ENCODE data around the gene ELMO3. TPM values are rescaled to one million over a fixed set of nuclear protein-coding genes. Genes with fewer than 3 reads are reported as not detected.

ELMO3 gene
- total and polyA plus RNA-seq, 9 donors, result 1.1 to 14.8 (median 2.7) TPM; not detected in 1

DNA sequence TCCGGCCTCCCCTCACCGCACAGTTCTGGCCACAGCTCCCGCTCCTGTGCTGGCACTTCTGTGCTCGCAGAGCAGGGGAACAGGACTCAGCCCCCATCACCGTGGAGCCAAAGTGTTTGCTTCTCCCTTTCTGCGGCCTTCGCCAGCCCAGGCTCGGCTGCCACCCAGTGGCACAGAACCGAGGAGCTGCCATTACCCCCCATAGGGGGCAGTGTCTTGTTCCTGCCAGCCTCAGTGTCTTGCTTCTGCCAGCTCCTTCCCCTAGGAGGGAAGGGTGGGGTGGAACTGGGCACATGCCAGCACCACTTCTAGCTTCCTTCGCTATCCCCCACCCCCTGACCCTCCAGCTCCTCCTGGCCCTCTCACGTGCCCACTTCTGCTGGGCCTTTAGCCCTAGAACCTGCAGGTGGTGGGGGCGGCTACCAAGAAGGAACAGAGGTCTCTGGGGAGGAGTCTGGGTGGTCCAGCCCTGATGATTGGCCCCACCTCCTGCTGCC is 645 bp upstream of the ELMO3 start:
- TF ChIP-seq EP300 (IDR thresholded peaks at IDR 0.05), result no peak
- TF ChIP-seq, protein P1, sequence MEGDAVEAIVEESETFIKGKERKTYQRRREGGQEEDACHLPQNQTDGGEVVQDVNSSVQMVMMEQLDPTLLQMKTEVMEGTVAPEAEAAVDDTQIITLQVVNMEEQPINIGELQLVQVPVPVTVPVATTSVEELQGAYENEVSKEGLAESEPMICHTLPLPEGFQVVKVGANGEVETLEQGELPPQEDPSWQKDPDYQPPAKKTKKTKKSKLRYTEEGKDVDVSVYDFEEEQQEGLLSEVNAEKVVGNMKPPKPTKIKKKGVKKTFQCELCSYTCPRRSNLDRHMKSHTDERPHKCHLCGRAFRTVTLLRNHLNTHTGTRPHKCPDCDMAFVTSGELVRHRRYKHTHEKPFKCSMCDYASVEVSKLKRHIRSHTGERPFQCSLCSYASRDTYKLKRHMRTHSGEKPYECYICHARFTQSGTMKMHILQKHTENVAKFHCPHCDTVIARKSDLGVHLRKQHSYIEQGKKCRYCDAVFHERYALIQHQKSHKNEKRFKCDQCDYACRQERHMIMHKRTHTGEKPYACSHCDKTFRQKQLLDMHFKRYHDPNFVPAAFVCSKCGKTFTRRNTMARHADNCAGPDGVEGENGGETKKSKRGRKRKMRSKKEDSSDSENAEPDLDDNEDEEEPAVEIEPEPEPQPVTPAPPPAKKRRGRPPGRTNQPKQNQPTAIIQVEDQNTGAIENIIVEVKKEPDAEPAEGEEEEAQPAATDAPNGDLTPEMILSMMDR (IDR thresholded peaks at IDR 0.05), result peak in 1 of 3 donors; percentile 17
- Histone ChIP-seq H3K27ac (no peak overlapping the region), H3K27me3 (no peaks in the 10 kb centered on the region), H3K9me3 (no peaks in the 10 kb centered on the region), H3K36me3 (no peaks in the 10 kb centered on the region), H3K4me3 (no peak overlapping the region), H3K4me1 (ENCODE audit: insufficient read depth) (peaks cover 2% of the 10 kb centered on the region)
- intact Hi-C loops (cut with DNase I), result no loop called here
- 53 to 54% (median 54%) methylated on average over 12 of the region's 12 CpGs for WGBS, 3 donors
- peak in 3 of 5 donors; percentile 44 to 66 (median 47) for DNase-seq

DNA sequence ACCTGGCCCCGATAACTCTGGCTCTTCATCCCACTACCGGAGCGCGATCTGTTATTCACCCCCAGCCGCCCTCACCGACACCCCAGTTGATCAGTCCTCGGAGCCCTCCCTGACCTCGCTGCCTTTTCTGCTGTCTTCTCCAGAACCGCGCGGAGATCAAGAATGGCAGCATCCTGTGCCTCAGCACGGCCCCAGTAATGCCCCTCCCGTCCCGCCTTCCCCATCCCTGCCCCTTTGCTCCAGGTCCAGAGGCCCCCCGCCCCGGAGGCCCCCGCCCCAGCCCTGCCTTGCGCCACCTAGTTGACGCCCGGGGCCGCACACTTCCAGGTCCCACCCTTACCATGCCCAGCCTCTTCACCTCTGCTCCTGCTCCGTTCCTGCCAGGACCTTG is 872 bp downstream of the ELMO3 start:
- Histone ChIP-seq H3K9me3 (no peaks in the 10 kb centered on the region), H3K27me3 (no peaks in the 10 kb centered on the region), H3K27ac (no peak overlapping the region), H3K36me3 (no peaks in the 10 kb centered on the region), H3K4me1 (ENCODE audit: insufficient read depth) (peaks cover 1% of the 10 kb centered on the region), H3K4me3 (peak overlapping the region; percentile 4)
- DNase-seq, result peak in 2 of 5 donors; percentile 37 to 65
- TF ChIP-seq POLR2A (IDR thresholded peaks at IDR 0.05) (no peak), EP300 (IDR thresholded peaks at IDR 0.05) (no peak)
- TF ChIP-seq, protein P1 (IDR thresholded peaks at IDR 0.05), result no peak
- WGBS, 3 donors, result 21 to 29% (median 23%) methylated on average over 21 to 22 of the region's 22 CpGs
- intact Hi-C loops (cut with DNase I), result no loop called here

DNA sequence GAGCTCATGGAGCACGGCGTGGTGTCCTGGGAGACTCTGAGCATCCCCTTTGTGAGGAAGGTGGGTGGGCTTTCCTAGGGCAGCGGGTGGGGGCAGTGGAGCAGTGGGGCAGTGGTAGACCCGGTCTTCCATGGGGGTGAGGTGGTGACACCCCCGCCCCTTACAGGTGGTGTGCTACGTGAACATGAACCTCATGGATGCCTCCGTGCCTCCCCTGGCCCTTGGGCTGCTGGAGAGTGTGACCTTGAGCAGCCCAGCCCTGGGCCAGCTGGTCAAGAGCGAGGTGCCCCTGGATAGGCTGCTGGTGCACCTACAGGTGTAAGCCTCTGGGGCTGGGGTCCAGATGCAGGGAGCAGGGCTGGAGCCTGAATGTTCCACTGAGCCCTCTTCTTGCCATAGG is 1.6 kb downstream of the ELMO3 start:
- Histone ChIP-seq H3K27me3 (no peaks in the 10 kb centered on the region), H3K4me3 (no peak overlapping the region), H3K4me1 (ENCODE audit: insufficient read depth) (peaks cover 1% of the 10 kb centered on the region), H3K36me3 (no peaks in the 10 kb centered on the region), H3K27ac (no peak overlapping the region), H3K9me3 (no peaks in the 10 kb centered on the region)
- 85 to 89% (median 88%) methylated on average over 8 of the region's 8 CpGs for WGBS, 3 donors
- intact Hi-C loops (cut with DNase I), result no loop called here
- TF ChIP-seq, protein P1 (IDR thresholded peaks at IDR 0.05), result no peak
- no peak for TF ChIP-seq EP300 (IDR thresholded peaks at IDR 0.05)
- no peak for TF ChIP-seq POLR2A (IDR thresholded peaks at IDR 0.05)
- no peak for DNase-seq

DNA sequence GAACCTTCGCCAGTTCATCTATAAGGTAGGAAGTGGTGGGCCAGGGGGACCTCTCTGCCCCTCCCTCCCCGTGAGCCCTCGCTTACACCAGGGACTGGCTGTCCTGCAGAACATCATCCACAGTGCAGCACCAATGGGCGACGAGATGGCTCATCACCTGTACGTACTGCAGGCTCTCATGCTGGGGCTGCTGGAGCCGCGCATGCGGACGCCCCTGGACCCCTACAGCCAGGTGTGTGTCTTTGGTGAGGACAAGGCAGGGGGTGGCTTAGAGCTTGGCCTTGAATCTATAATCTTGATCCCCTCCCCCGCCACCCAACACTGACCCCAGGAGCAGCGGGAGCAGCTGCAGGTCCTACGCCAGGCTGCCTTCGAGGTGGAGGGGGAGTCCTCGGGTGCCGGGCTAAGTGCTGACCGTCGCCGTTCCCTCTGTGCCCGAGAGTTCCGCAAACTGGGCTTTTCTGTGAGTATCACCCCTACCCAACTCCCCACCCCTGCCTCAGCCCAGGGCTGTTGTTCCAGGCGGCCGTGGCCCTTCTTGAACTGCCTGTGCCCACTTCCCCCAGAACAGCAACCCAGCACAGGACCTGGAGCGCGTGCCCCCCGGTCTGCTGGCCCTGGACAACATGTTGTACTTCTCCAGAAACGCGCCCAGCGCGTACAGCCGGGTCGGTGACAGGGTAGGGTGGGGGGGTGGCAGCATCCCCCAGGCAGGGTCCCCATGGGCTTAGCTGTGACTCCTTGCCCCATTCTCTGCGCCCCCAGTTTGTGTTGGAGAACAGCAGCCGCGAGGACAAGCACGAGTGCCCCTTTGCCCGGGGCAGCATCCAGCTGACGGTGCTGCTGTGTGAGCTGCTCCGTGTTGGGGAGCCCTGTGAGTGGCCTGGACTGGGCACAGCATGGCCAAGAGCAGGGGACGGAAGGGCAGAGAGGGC is 2.7 kb downstream of the ELMO3 start:
- WGBS, 3 donors, result 89 to 92% (median 91%) methylated on average over 39 to 40 of the region's 40 CpGs
- TF ChIP-seq POLR2A (IDR thresholded peaks at IDR 0.05) (no peak), EP300 (IDR thresholded peaks at IDR 0.05) (no peak)
- TF ChIP-seq, protein P1 (IDR thresholded peaks at IDR 0.05), result no peak
- DNase-seq, result no peak
- Histone ChIP-seq H3K27ac (no peak overlapping the region), H3K4me1 (ENCODE audit: insufficient read depth) (peaks cover 1% of the 10 kb centered on the region), H3K4me3 (no peak overlapping the region), H3K27me3 (no peaks in the 10 kb centered on the region), H3K36me3 (no peaks in the 10 kb centered on the region), H3K9me3 (no peaks in the 10 kb centered on the region)
- intact Hi-C loops (cut with DNase I), result no loop called here

All from ovary (tissue), 9 donors.